ENCODE measurements around the gene LRMDA. TPM values are rescaled to one million over a fixed set of nuclear protein-coding genes. Genes with fewer than 3 reads are reported as not detected.

LRMDA gene
- total and polyA plus RNA-seq, 2 donors (not counting 3 experiments of a cell fraction or from before 2014, with no cell fraction given) = 9.7 to 18.0 TPM

GRCh38 chr10:76179806-76180205 lies 748.4 kb downstream of the LRMDA start:
- dilution Hi-C loops (cut with MboI; ENCODE audit: extremely low pct_ligation_motif_present, low sequenced_read_pairs) = no loop called here
- Histone ChIP-seq H3K79me2 (ENCODE audit: control insufficient read depth, insufficient read depth, low read length) (no peaks in the 10 kb centered on the region), H3K4me3 (replicated peaks in 1 of 3; ENCODE audit: insufficient read depth in 1 of 3, low read depth in 1 of 3, low read length in 3 of 3) (no peak overlapping the region), H3K4me2 (ENCODE audit: insufficient read depth, low read length) (no peak overlapping the region), H3K9me1 (replicated peaks; ENCODE audit: control insufficient read depth, extremely low read depth, insufficient read depth, low read length) (no peaks in the 10 kb centered on the region), H3K27me3 (ENCODE audit: control insufficient read depth in 2 of 2, insufficient read depth in 2 of 2, low read length in 2 of 2) (no peaks in the 10 kb centered on the region), H3K27ac (ENCODE audit: insufficient read depth, low read depth, low read length) (no peak overlapping the region), H3K9me3 (replicated peaks; ENCODE audit: control insufficient read depth, insufficient read depth, low read length) (no peaks in the 10 kb centered on the region), H3K36me3 (ENCODE audit: control insufficient read depth in 2 of 2, extremely low read depth in 1 of 2, insufficient read depth in 2 of 2, low read length in 2 of 2) (no peaks in the 10 kb centered on the region), H3K9ac (replicated peaks; ENCODE audit: extremely low read depth, insufficient read depth, low read length) (no peak overlapping the region), H2AFZ (ENCODE audit: low read depth, low read length) (no peak overlapping the region), H4K20me1 (replicated peaks; ENCODE audit: control insufficient read depth, extremely low read depth, insufficient read depth, low read length) (no peaks in the 10 kb centered on the region), H3K4me1 (ENCODE audit: control insufficient read depth, extremely low read depth, insufficient read depth, low read length) (no peaks in the 10 kb centered on the region)
- no peak for DNase-seq (ENCODE audit: low read depth, low spot score)
- no peak for TF ChIP-seq EZH2 (IDR thresholded peaks at IDR 0.05; ENCODE audit: borderline replicate concordance, low read depth, low read length, severe bottlenecking)
- TF ChIP-seq, protein P1, sequence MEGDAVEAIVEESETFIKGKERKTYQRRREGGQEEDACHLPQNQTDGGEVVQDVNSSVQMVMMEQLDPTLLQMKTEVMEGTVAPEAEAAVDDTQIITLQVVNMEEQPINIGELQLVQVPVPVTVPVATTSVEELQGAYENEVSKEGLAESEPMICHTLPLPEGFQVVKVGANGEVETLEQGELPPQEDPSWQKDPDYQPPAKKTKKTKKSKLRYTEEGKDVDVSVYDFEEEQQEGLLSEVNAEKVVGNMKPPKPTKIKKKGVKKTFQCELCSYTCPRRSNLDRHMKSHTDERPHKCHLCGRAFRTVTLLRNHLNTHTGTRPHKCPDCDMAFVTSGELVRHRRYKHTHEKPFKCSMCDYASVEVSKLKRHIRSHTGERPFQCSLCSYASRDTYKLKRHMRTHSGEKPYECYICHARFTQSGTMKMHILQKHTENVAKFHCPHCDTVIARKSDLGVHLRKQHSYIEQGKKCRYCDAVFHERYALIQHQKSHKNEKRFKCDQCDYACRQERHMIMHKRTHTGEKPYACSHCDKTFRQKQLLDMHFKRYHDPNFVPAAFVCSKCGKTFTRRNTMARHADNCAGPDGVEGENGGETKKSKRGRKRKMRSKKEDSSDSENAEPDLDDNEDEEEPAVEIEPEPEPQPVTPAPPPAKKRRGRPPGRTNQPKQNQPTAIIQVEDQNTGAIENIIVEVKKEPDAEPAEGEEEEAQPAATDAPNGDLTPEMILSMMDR (IDR thresholded peaks at IDR 0.05; ENCODE audit: extremely low read depth in 1 of 2, insufficient read depth in 1 of 2, low read depth in 1 of 2, low read length in 2 of 2) = no peak
- no peak for TF ChIP-seq POLR2AphosphoS5 (IDR thresholded peaks at IDR 0.05; ENCODE audit: insufficient read depth, low read depth, low read length)
- TF ChIP-seq GATA2 (IDR thresholded peaks at IDR 0.05; ENCODE audit: insufficient read depth, insufficient read length, low read depth, low read length) = no peak
- TF ChIP-seq JUN (IDR thresholded peaks at IDR 0.05; ENCODE audit: borderline replicate concordance, insufficient read depth, insufficient read length, low read depth) = no peak
- TF ChIP-seq FOS (IDR thresholded peaks at IDR 0.05; ENCODE audit: borderline replicate concordance, insufficient read depth, low read length) = no peak
- ChIA-PET POLR2A (no interaction called here), CTCF (interaction anchor here (0.7 kb wide), 1 partner anchor 19 kb away, joined by 4 read pairs; no protein-coding TSS in a partner anchor)
- intact Hi-C loops (cut with micrococcal nuclease) = loop anchor here (5.0 kb wide), 1 partner anchor 567 kb away; no protein-coding TSS in a partner anchor
- BruUV-seq (replicated peaks) = no TSS peak
- FAIRE-seq = no peak
